ENCODE results near the gene FER1L5.

FER1L5 gene

GRCh38 chr2:96739076-96739632 is 96.6 kb downstream of the FER1L5 start:
- in situ Hi-C loops (cut with HindIII; ENCODE audit: low sequenced_read_pairs): no loop called here

- in situ Hi-C loops (cut with HindIII; ENCODE audit: low sequenced_read_pairs): no loop called here
Measured at GRCh38 chr2:96739633-96740428, 97.3 kb downstream of the FER1L5 start, which contains the start of gene LMAN2L. Gene LMAN2L, minus strand, starts transcription at chr2:96740064. Its CDS starts 24 bp downstream, at chr2:96740040.

- in situ Hi-C loops (cut with HindIII; ENCODE audit: low sequenced_read_pairs): no loop called here
Measured at GRCh38 chr2:96747061-96747617, 104.6 kb downstream of the FER1L5 start.

GRCh38 chr2:96751800-96752199 is 109.2 kb downstream of the FER1L5 start:
- in situ Hi-C loops (cut with HindIII; ENCODE audit: low sequenced_read_pairs): no loop called here

- in situ Hi-C loops (cut with HindIII; ENCODE audit: low sequenced_read_pairs): no loop called here
Measured at GRCh38 chr2:96753661-96754282, 111.2 kb downstream of the FER1L5 start.

GRCh38 chr2:96754317-96754716 is 111.8 kb downstream of the FER1L5 start:
- in situ Hi-C loops (cut with HindIII; ENCODE audit: low sequenced_read_pairs): no loop called here

Data from endothelial cell of hepatic sinusoid (primary cell).